AG04449 (cell line): ENCODE data around the gene PDE11A.

ENCODE experiments used
- CTCF ChIA-PET: fragments of 350-600 bp; formaldehyde crosslinking; extraction: SDS; loops from one replicate; lab custom pipeline; 2021; ENCODE audit warnings: antibody characterized with exemption; lab: Yijun Ruan, JAX
- POLR2A ChIA-PET: fragments of 400-600, 350-600 bp; formaldehyde crosslinking; extraction: SDS; loops from one replicate; lab custom pipeline; 2020; ENCODE audit warnings: antibody characterized with exemption, inconsistent platforms; lab: Yijun Ruan, JAX
- DNase-seq: peaks from one replicate; pipeline ENCODE4 v3.0.0-alpha.2; 2010; ENCODE audit warnings: low read depth, low spot score
- H3K4me3 ChIP-seq: 2 replicates; pipeline ENCODE4 v1.5.1; 2011; ENCODE audit warnings: low read depth, mild to moderate bottlenecking, control low read depth, low read length
- TF ChIP-seq, protein P1 (sequence below): IDR thresholded peaks from one replicate; pipeline ENCODE4 v1.5.1; 2011; ENCODE audit warnings: mild to moderate bottlenecking, moderate library complexity, low read length, control low read depth, inconsistent platforms; ENCODE audit not compliant: insufficient read depth; ENCODE audit errors: missing control alignments

Gene PDE11A

DNA sequence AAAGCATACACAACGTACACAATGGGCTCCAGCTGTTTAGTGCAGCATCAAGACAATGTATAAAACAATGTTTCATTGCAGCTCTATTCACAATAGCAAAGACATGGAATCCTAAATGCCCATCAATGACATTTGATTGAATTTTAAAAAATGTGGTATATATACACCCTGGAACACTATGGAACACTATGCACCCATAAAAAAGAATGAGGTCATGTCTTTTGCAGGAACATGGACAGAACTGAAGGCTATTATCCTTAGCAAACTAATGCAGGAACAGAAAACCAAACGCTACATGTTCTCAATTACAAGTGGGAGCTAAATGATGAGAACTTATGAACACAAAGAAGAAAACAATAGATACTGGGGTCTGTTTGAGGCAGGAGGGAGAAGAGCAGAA is 364.5 kb downstream of the PDE11A start:
- DNase-seq, result no peak
- ChIA-PET POLR2A (no interaction called here), CTCF (no interaction called here)
- H3K4me3 ChIP-seq, result no peak overlapping the region
- TF ChIP-seq, protein P1, sequence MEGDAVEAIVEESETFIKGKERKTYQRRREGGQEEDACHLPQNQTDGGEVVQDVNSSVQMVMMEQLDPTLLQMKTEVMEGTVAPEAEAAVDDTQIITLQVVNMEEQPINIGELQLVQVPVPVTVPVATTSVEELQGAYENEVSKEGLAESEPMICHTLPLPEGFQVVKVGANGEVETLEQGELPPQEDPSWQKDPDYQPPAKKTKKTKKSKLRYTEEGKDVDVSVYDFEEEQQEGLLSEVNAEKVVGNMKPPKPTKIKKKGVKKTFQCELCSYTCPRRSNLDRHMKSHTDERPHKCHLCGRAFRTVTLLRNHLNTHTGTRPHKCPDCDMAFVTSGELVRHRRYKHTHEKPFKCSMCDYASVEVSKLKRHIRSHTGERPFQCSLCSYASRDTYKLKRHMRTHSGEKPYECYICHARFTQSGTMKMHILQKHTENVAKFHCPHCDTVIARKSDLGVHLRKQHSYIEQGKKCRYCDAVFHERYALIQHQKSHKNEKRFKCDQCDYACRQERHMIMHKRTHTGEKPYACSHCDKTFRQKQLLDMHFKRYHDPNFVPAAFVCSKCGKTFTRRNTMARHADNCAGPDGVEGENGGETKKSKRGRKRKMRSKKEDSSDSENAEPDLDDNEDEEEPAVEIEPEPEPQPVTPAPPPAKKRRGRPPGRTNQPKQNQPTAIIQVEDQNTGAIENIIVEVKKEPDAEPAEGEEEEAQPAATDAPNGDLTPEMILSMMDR, result no peak

DNA sequence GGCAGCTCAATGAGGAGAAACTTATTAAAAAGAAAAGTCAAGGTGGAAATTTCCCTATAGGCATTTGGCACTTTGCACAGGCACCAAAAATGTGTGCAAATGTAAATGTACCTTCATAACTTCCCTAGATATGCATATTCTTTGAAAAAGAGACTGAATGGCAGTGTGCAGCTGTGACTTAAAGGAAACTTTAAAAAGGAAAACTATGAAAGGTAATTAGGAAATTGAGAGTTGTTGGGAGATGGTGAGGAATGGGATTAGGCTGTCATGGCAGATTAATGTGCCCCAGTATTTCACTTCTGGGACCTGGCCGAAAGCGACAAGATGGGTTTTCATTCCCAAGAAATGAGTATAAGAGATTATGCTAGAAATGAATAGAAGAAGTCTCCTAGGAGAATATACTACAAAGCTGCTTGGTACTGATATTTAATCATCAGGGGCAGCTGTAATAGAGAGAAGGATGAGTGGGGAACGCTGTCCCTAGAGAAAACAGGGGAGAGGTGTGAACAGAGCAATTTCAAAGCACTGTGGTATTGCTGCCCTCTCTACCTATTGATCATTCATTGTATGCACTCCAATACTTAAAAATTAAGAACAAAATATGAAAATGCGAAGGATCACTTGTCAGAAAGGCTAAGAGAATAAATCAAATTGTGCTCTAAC is 366.9 kb downstream of the PDE11A start:
- H3K4me3 ChIP-seq, result no peak overlapping the region
- TF ChIP-seq, protein P1, result no peak
- POLR2A ChIA-PET, result no interaction called here
- CTCF ChIA-PET, result no interaction called here
- no peak for DNase-seq

DNA sequence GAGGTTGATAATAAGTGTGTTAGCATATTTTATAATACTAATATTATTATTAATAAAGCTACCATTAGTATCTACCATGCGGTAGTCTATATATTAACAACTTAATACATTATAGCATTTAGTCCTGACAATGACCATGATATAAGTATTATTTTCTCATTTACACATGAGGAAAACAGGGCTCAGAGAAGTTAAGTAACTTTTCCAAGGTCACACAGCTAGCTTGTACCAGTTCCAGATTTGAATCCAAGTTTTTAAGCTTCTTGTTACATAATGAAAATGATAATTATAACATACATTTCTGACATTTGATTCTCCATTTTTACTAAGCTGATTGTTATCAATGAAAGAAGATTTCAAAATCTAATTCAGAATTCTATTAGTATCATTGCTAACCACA is 369.4 kb downstream of the PDE11A start:
- TF ChIP-seq, protein P1, result no peak
- CTCF ChIA-PET, result interaction anchor here (1.0 to 1.2 kb wide), 2 partner anchors 19 to 21 kb away, joined by 3 to 5 read pairs; no protein-coding TSS in a partner anchor
- no peak for DNase-seq
- H3K4me3 ChIP-seq, result no peak overlapping the region
- POLR2A ChIA-PET, result no interaction called here

DNA sequence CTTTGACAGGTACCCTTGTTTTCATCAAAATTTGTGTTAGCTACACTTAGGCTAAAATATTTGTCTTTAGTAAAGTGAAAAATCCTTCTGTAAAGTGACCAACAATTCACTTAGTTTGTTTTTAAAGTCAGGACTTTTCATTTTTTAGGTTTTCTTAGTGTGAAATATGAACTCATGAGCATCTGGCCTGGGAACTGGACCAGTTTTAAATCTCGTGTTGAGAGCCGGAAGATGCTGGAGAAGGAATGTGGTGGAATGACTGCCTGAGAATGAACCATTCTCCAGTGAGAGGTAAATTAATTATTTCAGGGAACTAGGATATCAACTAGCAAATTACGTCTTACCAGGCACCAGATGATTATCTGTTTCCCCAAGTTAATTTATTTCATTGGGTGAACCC is 374.3 kb downstream of the PDE11A start:
- no peak overlapping the region for H3K4me3 ChIP-seq
- CTCF ChIA-PET, result no interaction called here
- TF ChIP-seq, protein P1, result no peak
- POLR2A ChIA-PET, result no interaction called here
- DNase-seq, result no peak

- no peak overlapping the region for H3K4me3 ChIP-seq
- ChIA-PET POLR2A (no interaction called here), CTCF (no interaction called here)
- DNase-seq, result no peak
- TF ChIP-seq, protein P1, result no peak
These were observed 378.2 kb downstream of the PDE11A start for GRCh38 chr2:177694348-177694747.

- CTCF ChIA-PET, result no interaction called here
- no peak for DNase-seq
- TF ChIP-seq, protein P1, result no peak
- no peak overlapping the region for H3K4me3 ChIP-seq
- POLR2A ChIA-PET, result no interaction called here
These were observed 378.8 kb downstream of the PDE11A start for GRCh38 chr2:177693658-177694339.
